Fibroblast of lung (primary cell): ENCODE measurements around the gene ABCA9. TPM values are rescaled to one million over a fixed set of nuclear protein-coding genes. Genes with fewer than 3 reads are reported as not detected.
"Not testable (repeated sequence)": the region's sequence is repeated elsewhere in the genome, so short reads cannot be mapped to it uniquely, and the experiment has no call there.

ENCODE experiments used
- DNase-seq, 2 donors: peaks; one replicate each; pipeline versions ENCODE4 v3.0.0 to v3.0.0-alpha.2; 2010; ENCODE audit warnings: low read depth in 2 of 2
- H2AFZ ChIP-seq: 2 replicates; pipeline ENCODE4 v1.5.1; 2012; ENCODE audit warnings: low read length, control low read depth, inconsistent platforms
- H3K27ac ChIP-seq: 2 replicates; pipeline ENCODE4 v1.5.1; 2011; ENCODE audit warnings: low read length, control low read depth; ENCODE audit not compliant: insufficient read depth
- H3K27me3 ChIP-seq: 2 replicates; pipeline ENCODE4 v1.5.1; 2011; ENCODE audit warnings: mild to moderate bottlenecking, low read length; ENCODE audit not compliant: control insufficient read depth, insufficient read depth
- H3K36me3 ChIP-seq: 2 replicates; pipeline ENCODE4 v1.5.1; 2011; ENCODE audit warnings: low read length; ENCODE audit not compliant: control insufficient read depth, insufficient read depth
- H3K4me1 ChIP-seq: 2 replicates; pipeline ENCODE4 v1.5.1; 2011; ENCODE audit warnings: low read length; ENCODE audit not compliant: control insufficient read depth, insufficient read depth; ENCODE audit errors: extremely low read depth
- H3K4me2 ChIP-seq: 2 replicates; pipeline ENCODE4 v1.5.1; 2011; ENCODE audit warnings: low read length, control low read depth; ENCODE audit not compliant: insufficient read depth; ENCODE audit errors: extremely low read depth
- H3K4me3 ChIP-seq, 4 experiments: fragments of 200-600 bp in 1 of 4; sonication (generic) in 1 of 4; replicated peaks in 1 of 4; 2 replicates each; pipeline ENCODE4 v1.5.1; 2011 to 2016; ENCODE audit warnings: low read length in 4 of 4, low read depth in 3 of 4, mild to moderate bottlenecking in 3 of 4, control low read depth in 2 of 4, inconsistent platforms in 1 of 4, mixed read lengths in 1 of 4; ENCODE audit not compliant: insufficient read depth in 1 of 4; ENCODE audit errors: control extremely low read depth in 1 of 4
- H3K79me2 ChIP-seq: 2 replicates; pipeline ENCODE4 v1.5.1; 2012; ENCODE audit warnings: mild to moderate bottlenecking, low read length, inconsistent platforms; ENCODE audit not compliant: control insufficient read depth, insufficient read depth
- H3K9ac ChIP-seq: 2 replicates; pipeline ENCODE4 v1.5.1; 2011; ENCODE audit warnings: mild to moderate bottlenecking, low read length, control low read depth; ENCODE audit not compliant: insufficient read depth
- H3K9me3 ChIP-seq: 2 replicates; pipeline ENCODE4 v1.5.1; 2012; ENCODE audit warnings: low read depth, low read length; ENCODE audit not compliant: control insufficient read depth, insufficient read depth
- H4K20me1 ChIP-seq: 2 replicates; pipeline ENCODE4 v1.5.1; 2011; ENCODE audit warnings: low read length; ENCODE audit not compliant: control insufficient read depth, insufficient read depth; ENCODE audit errors: extremely low read depth
- EZH2 ChIP-seq: IDR thresholded peaks from 2 replicates; pipeline ENCODE4 v1.5.1; 2012; ENCODE audit warnings: low read length, control low read depth, mild to moderate bottlenecking; ENCODE audit errors: missing control alignments
- polyA plus RNA-seq, 2 donors: library from polyadenylated mRNA; depleted of rRNA in 1 of 2; stranded (reverse) in 1 of 2; unstranded in 1 of 2; fragments of >200 nt; gene quantifications; 2 replicates each; pipeline ENCODE4 v1.2.1, GENCODE V29; 2011 to 2012; ENCODE audit warnings: missing spikeins in 1 of 2
- total RNA-seq: library from RNA; depleted of rRNA; stranded (reverse); fragments of >200 nt; gene quantifications from 2 replicates; pipeline ENCODE4 v1.2.1, GENCODE V29; 2014
- TF ChIP-seq, protein P1 (sequence below), 2 donors: IDR thresholded peaks in 1 of 2; conservative IDR thresholded peaks in 1 of 2; 1 replicate in 1 of 2; 2 replicates in 1 of 2; pipeline ENCODE4 v1.5.1; 2011 to 2012; ENCODE audit warnings: low read length in 2 of 2, control low read depth in 1 of 2, inconsistent platforms in 1 of 2, low read depth in 1 of 2, mild to moderate bottlenecking in 1 of 2

The ABCA9 gene
- total and polyA plus RNA-seq, 2 donors (not counting 1 experiment from before 2014, with no cell fraction given), result 1.6 to 3.1 TPM

DNA sequence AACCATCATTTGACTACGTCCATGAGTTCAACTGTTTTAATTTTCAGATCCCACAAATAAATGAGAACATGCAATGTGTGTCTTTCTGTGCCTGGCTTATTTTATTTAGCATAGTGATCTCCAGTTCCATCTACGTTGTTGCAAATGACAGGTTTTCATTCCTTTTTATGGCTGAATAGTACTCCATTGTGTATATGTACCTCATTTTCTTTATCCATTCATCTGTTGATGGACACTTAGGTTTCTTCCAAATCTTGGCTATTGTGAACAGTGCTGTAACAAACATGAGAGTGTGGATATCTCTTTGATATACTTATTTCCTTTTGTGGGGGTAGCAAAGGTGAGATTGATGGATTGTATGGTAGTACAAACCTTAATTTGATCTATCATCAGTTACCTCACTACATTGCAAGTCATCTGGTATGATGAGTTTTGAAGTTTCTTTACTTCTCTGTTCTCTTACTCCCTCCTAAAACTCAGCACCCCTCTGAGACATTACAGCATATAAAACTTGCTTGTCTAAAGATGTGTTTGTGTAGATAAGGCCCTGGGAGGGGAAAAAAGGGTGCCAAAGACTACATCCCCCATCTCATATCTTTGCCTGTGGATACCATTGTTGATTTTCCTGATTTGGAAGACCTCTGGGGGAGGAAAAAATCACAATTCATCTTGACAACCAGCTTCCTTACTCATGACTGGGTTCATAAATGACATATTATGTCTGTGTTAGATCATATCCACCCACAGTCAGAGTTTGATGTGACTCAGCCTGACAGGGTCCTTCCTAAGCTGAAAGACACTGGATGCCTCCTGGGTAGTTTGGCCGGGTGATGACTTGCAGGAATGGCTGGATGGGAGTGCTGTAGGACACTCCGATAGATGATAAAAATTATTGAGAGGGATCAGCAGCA, 47.6 kb downstream of the ABCA9 start:
- DNase-seq, result peak; percentile 4 to 83
- Histone ChIP-seq H3K27me3 (no peaks in the 10 kb centered on the region), H3K36me3 (no peaks in the 10 kb centered on the region), H2AFZ (no peak overlapping the region), H4K20me1 (no peaks in the 10 kb centered on the region), H3K9ac (no peak overlapping the region), H3K9me3 (no peaks in the 10 kb centered on the region), H3K4me2 (no peak overlapping the region), H3K4me3 (no peak overlapping the region), H3K27ac (no peak overlapping the region), H3K79me2 (no peaks in the 10 kb centered on the region), H3K4me1 (no peaks in the 10 kb centered on the region)
- TF ChIP-seq EZH2, result no peak
- TF ChIP-seq, protein P1, sequence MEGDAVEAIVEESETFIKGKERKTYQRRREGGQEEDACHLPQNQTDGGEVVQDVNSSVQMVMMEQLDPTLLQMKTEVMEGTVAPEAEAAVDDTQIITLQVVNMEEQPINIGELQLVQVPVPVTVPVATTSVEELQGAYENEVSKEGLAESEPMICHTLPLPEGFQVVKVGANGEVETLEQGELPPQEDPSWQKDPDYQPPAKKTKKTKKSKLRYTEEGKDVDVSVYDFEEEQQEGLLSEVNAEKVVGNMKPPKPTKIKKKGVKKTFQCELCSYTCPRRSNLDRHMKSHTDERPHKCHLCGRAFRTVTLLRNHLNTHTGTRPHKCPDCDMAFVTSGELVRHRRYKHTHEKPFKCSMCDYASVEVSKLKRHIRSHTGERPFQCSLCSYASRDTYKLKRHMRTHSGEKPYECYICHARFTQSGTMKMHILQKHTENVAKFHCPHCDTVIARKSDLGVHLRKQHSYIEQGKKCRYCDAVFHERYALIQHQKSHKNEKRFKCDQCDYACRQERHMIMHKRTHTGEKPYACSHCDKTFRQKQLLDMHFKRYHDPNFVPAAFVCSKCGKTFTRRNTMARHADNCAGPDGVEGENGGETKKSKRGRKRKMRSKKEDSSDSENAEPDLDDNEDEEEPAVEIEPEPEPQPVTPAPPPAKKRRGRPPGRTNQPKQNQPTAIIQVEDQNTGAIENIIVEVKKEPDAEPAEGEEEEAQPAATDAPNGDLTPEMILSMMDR (conservative IDR thresholded peaks at IDR 0.05 in 1 of 2, IDR thresholded peaks at IDR 0.05 in 1 of 2; ENCODE audit: low read depth in 1 of 2, low read length in 2 of 2), result no peak

DNA sequence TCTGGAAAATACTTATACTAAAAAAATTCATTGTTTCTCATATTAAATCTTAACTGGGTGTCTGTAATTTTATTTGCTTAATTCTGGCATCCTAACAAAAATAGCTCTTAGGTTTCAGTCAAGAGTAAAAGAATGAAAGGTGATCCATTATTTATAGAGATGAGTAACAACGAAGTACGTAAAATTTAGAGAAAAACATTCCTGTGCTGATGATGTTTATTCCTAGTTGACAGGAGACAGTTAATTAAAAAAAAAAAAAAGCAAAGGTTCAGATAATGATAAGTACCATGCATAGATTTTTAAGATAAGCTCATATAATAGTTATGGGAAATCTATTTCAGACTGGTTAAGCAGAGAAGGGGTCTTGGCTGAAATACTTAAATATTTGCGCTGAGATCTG, 50.8 kb downstream of the ABCA9 start:
- TF ChIP-seq EZH2, result no peak
- TF ChIP-seq, protein P1 (conservative IDR thresholded peaks at IDR 0.05 in 1 of 2, IDR thresholded peaks at IDR 0.05 in 1 of 2; ENCODE audit: low read depth in 1 of 2, low read length in 2 of 2), result no peak

DNA sequence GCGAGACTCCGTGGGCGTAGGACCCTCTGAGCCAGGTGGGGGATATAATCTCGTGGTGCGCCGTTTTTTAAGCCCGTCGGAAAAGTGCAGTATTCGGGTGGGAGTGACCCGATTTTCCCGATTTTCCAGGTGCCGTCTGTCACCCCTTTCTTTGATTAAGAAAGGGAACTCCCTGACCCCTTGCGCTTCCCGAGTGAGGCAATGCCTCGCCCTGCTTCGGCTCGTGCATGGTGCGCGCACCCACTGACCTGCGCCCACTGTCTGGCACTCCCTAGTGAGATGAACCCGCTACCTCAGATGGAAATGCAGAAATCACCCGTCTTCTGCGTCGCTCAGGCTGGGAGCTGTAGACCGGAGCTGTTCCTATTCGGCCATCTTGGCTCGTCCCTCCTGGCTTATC, 56.0 kb downstream of the ABCA9 start:
- not testable (repeated sequence) for H3K4me1 ChIP-seq, H3K4me3 ChIP-seq, H3K79me2 ChIP-seq, H2AFZ ChIP-seq, H3K4me2 ChIP-seq, H4K20me1 ChIP-seq, H3K9ac ChIP-seq, H3K9me3 ChIP-seq, DNase-seq, H3K27me3 ChIP-seq, H3K27ac ChIP-seq, H3K36me3 ChIP-seq

More for the DNA sequence above, 50.8 kb downstream of the ABCA9 start:
- Histone ChIP-seq H2AFZ (no peak overlapping the region), H3K9ac (no peak overlapping the region), H3K4me1 (no peaks in the 10 kb centered on the region), H3K79me2 (no peaks in the 10 kb centered on the region), H3K4me3 (no peak overlapping the region), H4K20me1 (no peaks in the 10 kb centered on the region), H3K27ac (no peak overlapping the region), H3K4me2 (no peak overlapping the region), H3K27me3 (no peaks in the 10 kb centered on the region), H3K36me3 (no peaks in the 10 kb centered on the region), H3K9me3 (no peaks in the 10 kb centered on the region)
- DNase-seq, result no peak

DNA sequence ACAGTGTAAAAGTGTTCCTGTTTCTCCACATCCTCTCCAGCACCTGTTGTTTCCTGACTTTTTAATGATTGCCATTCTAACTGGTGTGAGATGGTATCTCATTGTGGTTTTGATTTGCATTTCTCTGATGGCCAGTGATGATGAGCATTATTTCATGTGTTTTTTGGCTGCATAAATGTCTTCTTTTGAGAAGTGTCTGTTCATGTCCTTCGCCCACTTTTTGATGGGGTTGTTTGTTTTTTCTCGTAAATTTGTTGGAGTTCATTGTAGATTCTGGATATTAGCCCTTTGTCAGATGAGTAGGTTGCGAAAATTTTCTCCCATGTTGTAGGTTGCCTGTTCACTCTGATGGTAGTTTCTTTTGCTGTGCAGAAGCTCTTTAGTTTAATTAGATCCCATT, 61.0 kb downstream of the ABCA9 start:
- H3K79me2 ChIP-seq, H2AFZ ChIP-seq, H3K4me3 ChIP-seq, H4K20me1 ChIP-seq, H3K4me2 ChIP-seq, H3K9me3 ChIP-seq, H3K4me1 ChIP-seq, H3K27me3 ChIP-seq, H3K9ac ChIP-seq, H3K36me3 ChIP-seq, H3K27ac ChIP-seq, DNase-seq: not testable (repeated sequence)
